IPS DF 6.9 (cell line): ENCODE measurements around the gene SLC23A2.

ENCODE experiments used
- DNase-seq: peaks from one replicate; pipeline ENCODE4 v3.0.0-alpha.2; 2013; ENCODE audit warnings: low read depth, low spot score
- H3K27ac ChIP-seq: one replicate; pipeline ENCODE4 v1.5.1; 2013; ENCODE audit warnings: low read length, control low read depth
- H3K27me3 ChIP-seq: 2 replicates; pipeline ENCODE4 v1.6.1; 2013; ENCODE audit warnings: mild to moderate bottlenecking, low read length; ENCODE audit not compliant: control insufficient read depth, insufficient read depth
- H3K36me3 ChIP-seq: 2 replicates; pipeline ENCODE4 v1.6.1; 2013; ENCODE audit warnings: low read length; ENCODE audit not compliant: control insufficient read depth, insufficient read depth
- H3K4me1 ChIP-seq: 2 replicates; pipeline ENCODE4 v1.6.1; 2013; ENCODE audit warnings: low read length; ENCODE audit not compliant: control insufficient read depth, insufficient read depth
- H3K4me3 ChIP-seq: 2 replicates; pipeline ENCODE4 v1.5.1; 2013; ENCODE audit warnings: mild to moderate bottlenecking, low read length
- H3K9me3 ChIP-seq: 2 replicates; pipeline ENCODE4 v1.6.1; 2013; ENCODE audit warnings: low read length, inconsistent platforms; ENCODE audit not compliant: control insufficient read depth, insufficient read depth
- WGBS: extraction: QIAGEN DNeasy Blood & Tissue Kit; methylation state at CpG from one replicate; pipeline ENCODE4 v1.1.7; 2013; ENCODE audit warnings: mixed read lengths, missing lambda C conversion rate; ENCODE audit not compliant: insufficient read length, insufficient coverage; 5-methylcytosine and 5-hydroxymethylcytosine counted together

SLC23A2 gene

GRCh38 chr20:4966826-4967751, 34.2 kb downstream of the SLC23A2 start:
- Histone ChIP-seq H3K9me3 (no peaks in the 10 kb centered on the region), H3K27ac (no peak overlapping the region), H3K36me3 (no peaks in the 10 kb centered on the region), H3K4me1 (no peaks in the 10 kb centered on the region), H3K4me3 (no peak overlapping the region), H3K27me3 (no peaks in the 10 kb centered on the region)
- DNase-seq = no peak
- WGBS = no CpG with 5 or more reads among the region's 4 CpGs

GRCh38 chr20:4962241-4962855, 39.0 kb downstream of the SLC23A2 start:
- H3K4me3 ChIP-seq = no peak overlapping the region
- no peaks in the 10 kb centered on the region for H3K27me3 ChIP-seq
- no CpG with 5 or more reads among the region's 10 CpGs for WGBS
- no peak overlapping the region for H3K27ac ChIP-seq
- H3K36me3 ChIP-seq = no peaks in the 10 kb centered on the region
- no peaks in the 10 kb centered on the region for H3K9me3 ChIP-seq
- DNase-seq = no peak
- no peaks in the 10 kb centered on the region for H3K4me1 ChIP-seq

- DNase-seq = no peak
- Histone ChIP-seq H3K4me3 (no peak overlapping the region), H3K27ac (no peak overlapping the region), H3K36me3 (no peaks in the 10 kb centered on the region), H3K4me1 (no peaks in the 10 kb centered on the region), H3K9me3 (no peaks in the 10 kb centered on the region), H3K27me3 (no peaks in the 10 kb centered on the region)
- 100% methylated on average over 1 of the region's 4 CpGs for WGBS
Measured at GRCh38 chr20:4961746-4962145, 39.6 kb downstream of the SLC23A2 start.

GRCh38 chr20:4959592-4959991, 41.7 kb downstream of the SLC23A2 start:
- H3K27ac ChIP-seq = no peak overlapping the region
- no CpG with 5 or more reads among the region's 7 CpGs for WGBS
- H3K4me3 ChIP-seq = no peak overlapping the region
- no peaks in the 10 kb centered on the region for H3K36me3 ChIP-seq
- H3K4me1 ChIP-seq = no peaks in the 10 kb centered on the region
- no peak for DNase-seq
- no peaks in the 10 kb centered on the region for H3K9me3 ChIP-seq
- H3K27me3 ChIP-seq = no peaks in the 10 kb centered on the region

GRCh38 chr20:4957939-4958362, 43.4 kb downstream of the SLC23A2 start:
- Histone ChIP-seq H3K9me3 (no peaks in the 10 kb centered on the region), H3K4me1 (no peaks in the 10 kb centered on the region), H3K4me3 (no peak overlapping the region), H3K36me3 (no peaks in the 10 kb centered on the region), H3K27me3 (no peaks in the 10 kb centered on the region), H3K27ac (no peak overlapping the region)
- no CpG with 5 or more reads among the region's 2 CpGs for WGBS
- no peak for DNase-seq

- Histone ChIP-seq H3K27ac (no peak overlapping the region), H3K27me3 (no peaks in the 10 kb centered on the region), H3K4me3 (no peak overlapping the region), H3K36me3 (no peaks in the 10 kb centered on the region), H3K4me1 (no peaks in the 10 kb centered on the region), H3K9me3 (no peaks in the 10 kb centered on the region)
- no CpG with 5 or more reads among the region's 2 CpGs for WGBS
- DNase-seq = no peak
Measured at GRCh38 chr20:4957187-4957586, 44.1 kb downstream of the SLC23A2 start.

- no peaks in the 10 kb centered on the region for H3K9me3 ChIP-seq
- H3K27ac ChIP-seq = no peak overlapping the region
- H3K4me1 ChIP-seq = no peaks in the 10 kb centered on the region
- DNase-seq = no peak
- no peaks in the 10 kb centered on the region for H3K27me3 ChIP-seq
- no CpG with 5 or more reads among the region's 3 CpGs for WGBS
- H3K36me3 ChIP-seq = no peaks in the 10 kb centered on the region
- no peak overlapping the region for H3K4me3 ChIP-seq
Measured at GRCh38 chr20:4956200-4956810, 45.0 kb downstream of the SLC23A2 start.

GRCh38 chr20:4953881-4954280, 47.4 kb downstream of the SLC23A2 start:
- H3K27ac ChIP-seq = no peak overlapping the region
- H3K9me3 ChIP-seq = no peaks in the 10 kb centered on the region

GRCh38 chr20:4952229-4952628, 49.1 kb downstream of the SLC23A2 start:
- no peak for DNase-seq
- H3K9me3 ChIP-seq = no peaks in the 10 kb centered on the region
- no peaks in the 10 kb centered on the region for H3K36me3 ChIP-seq
- no peak overlapping the region for H3K27ac ChIP-seq
- WGBS = no CpG with 5 or more reads among the region's 1 CpG
- no peak overlapping the region for H3K4me3 ChIP-seq
- peaks cover 4% of the 10 kb centered on the region; the same call in 1 of the 2 replicates for H3K4me1 ChIP-seq
- H3K27me3 ChIP-seq = no peaks in the 10 kb centered on the region

More at GRCh38 chr20:4953881-4954280, 47.4 kb downstream of the SLC23A2 start:
- Histone ChIP-seq H3K4me1 (no peaks in the 10 kb centered on the region), H3K27me3 (no peaks in the 10 kb centered on the region), H3K4me3 (no peak overlapping the region), H3K36me3 (no peaks in the 10 kb centered on the region)
- DNase-seq = no peak

- no peak overlapping the region for H3K4me3 ChIP-seq
- H3K4me1 ChIP-seq = peaks cover 4% of the 10 kb centered on the region; the same call in 1 of the 2 replicates
- H3K36me3 ChIP-seq = no peaks in the 10 kb centered on the region
- DNase-seq = no peak
- no peaks in the 10 kb centered on the region for H3K27me3 ChIP-seq
- WGBS = no CpG with 5 or more reads among the region's 3 CpGs
- no peaks in the 10 kb centered on the region for H3K9me3 ChIP-seq
- no peak overlapping the region for H3K27ac ChIP-seq
Measured at GRCh38 chr20:4951299-4951698, 50.0 kb downstream of the SLC23A2 start.
